Astrocyte of the cerebellum (primary cell): ENCODE measurements around the gene HPSE2.
"Not testable (repeated sequence)": the region's sequence is repeated elsewhere in the genome, so short reads cannot be mapped to it uniquely, and the experiment has no call there.

ENCODE experiments used
- DNase-seq: peaks from one replicate; pipeline ENCODE4 v3.0.0-alpha.2; 2011; ENCODE audit warnings: low read depth
- H3K4me3 ChIP-seq: 2 replicates; pipeline ENCODE4 v1.5.1; 2011; ENCODE audit warnings: mild to moderate bottlenecking, low read depth, low read length, moderate library complexity
- CTCF ChIP-seq: IDR thresholded peaks from 2 replicates; pipeline ENCODE4 v1.5.1; 2012; ENCODE audit warnings: low read length, low read depth, moderate library complexity, mild to moderate bottlenecking; ENCODE audit errors: missing control alignments
- in situ Hi-C: cut with HindIII; loops from 2 replicates; pipeline ENCODE4 v1.10.0; 2017; ENCODE audit warnings: low sequenced_read_pairs

The HPSE2 gene

GRCh38 chr10:99170116-99170675, 65.5 kb downstream of the HPSE2 start:
- in situ Hi-C loops: no loop called here

GRCh38 chr10:99161165-99161564, 74.5 kb downstream of the HPSE2 start:
- no peak for TF ChIP-seq CTCF
- no peak for DNase-seq
- no peak overlapping the region for H3K4me3 ChIP-seq
- in situ Hi-C loops: no loop called here

More at GRCh38 chr10:99170116-99170675, 65.5 kb downstream of the HPSE2 start:
- no peak overlapping the region for H3K4me3 ChIP-seq
- no peak for TF ChIP-seq CTCF
- no peak for DNase-seq

- TF ChIP-seq CTCF: no peak
- no peak for DNase-seq
- in situ Hi-C loops: no loop called here
- H3K4me3 ChIP-seq: no peak overlapping the region
These were observed 92.0 kb downstream of the HPSE2 start for GRCh38 chr10:99143651-99144050.

GRCh38 chr10:99143011-99143410, 92.6 kb downstream of the HPSE2 start:
- no peak for TF ChIP-seq CTCF
- H3K4me3 ChIP-seq: no peak overlapping the region
- in situ Hi-C loops: no loop called here
- DNase-seq: no peak

DNA sequence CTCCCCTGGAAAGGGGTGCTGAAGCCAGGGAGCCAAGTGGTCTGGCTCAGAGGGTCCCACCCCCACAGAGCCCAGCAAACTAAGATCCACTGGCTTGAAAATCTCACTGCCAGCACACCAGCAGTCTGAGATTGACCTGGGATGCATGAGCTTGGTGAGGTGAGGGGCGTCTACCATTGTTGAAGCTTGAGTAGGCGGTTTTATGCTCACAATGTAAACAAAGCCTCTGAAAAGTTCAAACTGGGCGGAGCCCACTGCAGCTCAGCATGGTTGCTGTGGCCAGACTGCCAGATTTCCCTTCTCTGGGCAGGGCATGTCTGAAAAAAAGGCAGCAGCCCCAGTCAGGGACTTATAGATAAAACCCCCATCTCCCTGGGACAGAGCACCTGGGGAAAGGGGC, 102.8 kb downstream of the HPSE2 start:
- in situ Hi-C loops: not testable (repeated sequence)

DNA sequence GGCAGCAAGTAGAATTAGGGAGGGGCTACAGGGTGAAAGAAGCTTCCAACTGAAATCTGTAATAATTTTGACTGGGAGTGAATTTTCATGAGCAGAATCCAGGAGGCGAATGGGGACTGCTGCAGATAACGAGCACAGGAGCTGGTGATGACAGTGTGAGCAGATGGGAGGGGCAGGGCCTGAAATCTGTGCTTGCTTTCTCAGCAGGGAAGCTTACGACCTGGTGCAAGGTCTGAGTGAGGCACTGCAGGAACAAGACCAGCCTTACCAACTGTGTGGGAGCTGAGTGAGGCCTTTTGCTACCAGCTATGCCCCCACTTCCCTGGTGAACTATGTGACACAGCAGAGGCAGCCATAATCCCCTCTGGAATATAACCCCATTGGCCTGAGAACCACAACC, 109.8 kb downstream of the HPSE2 start:
- in situ Hi-C loops: no loop called here
- H3K4me3 ChIP-seq: no peak overlapping the region
- TF ChIP-seq CTCF: no peak
- no peak for DNase-seq

More for the DNA sequence above, 102.8 kb downstream of the HPSE2 start:
- not testable (repeated sequence) for H3K4me3 ChIP-seq, DNase-seq

DNA sequence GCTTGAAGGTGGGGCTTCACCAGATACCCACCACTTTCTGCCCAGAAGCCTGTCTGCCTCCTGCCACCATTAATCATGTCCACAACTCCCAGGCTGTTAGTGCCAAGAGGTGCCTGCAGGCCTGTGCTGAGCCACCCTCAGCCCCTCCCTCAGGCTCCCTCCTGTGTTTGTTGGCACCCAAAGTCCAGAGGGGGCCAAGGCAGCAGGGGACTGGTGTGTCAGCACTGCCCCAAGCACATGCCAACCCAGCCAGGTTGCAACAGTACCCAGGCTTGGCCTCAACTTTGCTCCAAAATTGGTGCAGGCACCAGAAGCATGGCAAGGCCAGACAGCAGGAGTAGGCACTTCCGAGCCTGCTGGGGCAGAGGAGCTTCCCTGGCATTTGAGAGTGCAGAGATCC, 111.3 kb downstream of the HPSE2 start:
- in situ Hi-C loops: no loop called here
- DNase-seq: no peak
- TF ChIP-seq CTCF: no peak
- H3K4me3 ChIP-seq: no peak overlapping the region
